H4 (cell line): ENCODE measurements around the gene DIP2C. TPM values are rescaled to one million over a fixed set of nuclear protein-coding genes. Genes with fewer than 3 reads are reported as not detected.
"Not testable (repeated sequence)": the region's sequence is repeated elsewhere in the genome, so short reads cannot be mapped to it uniquely, and the experiment has no call there.

ENCODE experiments used
- DNase-seq: peaks from one replicate; pipeline ENCODE4 v3.0.0-alpha.2; 2015; ENCODE audit warnings: low spot score
- total RNA-seq: library from RNA; depleted of rRNA; stranded (reverse); fragments of >200 nt; shearing (Covaris generic); gene quantifications from 2 replicates; pipeline ENCODE4 v1.2.3, GENCODE V29; 2014

The DIP2C gene
- total RNA-seq, 1 experiment from 2014 or later = 2.3 TPM

DNA sequence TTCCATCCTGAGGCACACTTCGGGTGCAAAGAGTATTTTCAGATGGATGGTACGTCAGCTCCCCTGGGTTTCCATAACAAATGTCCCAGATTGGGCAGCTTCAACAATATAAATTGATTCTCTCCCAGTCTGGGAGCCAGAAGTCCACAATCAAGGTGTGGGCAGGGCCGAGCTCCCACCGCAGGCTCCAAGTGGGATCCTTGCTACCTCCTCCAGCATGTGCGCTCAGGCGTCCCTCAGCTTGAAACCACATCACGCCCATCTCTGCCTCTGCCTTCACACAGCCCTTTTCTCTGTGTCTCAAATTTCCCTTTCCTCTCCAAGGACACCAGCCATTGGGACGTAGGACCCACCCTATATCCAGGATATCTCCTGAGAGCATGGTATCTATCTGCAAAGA is 153.5 kb downstream of the DIP2C start:
- DNase-seq = no peak

DNA sequence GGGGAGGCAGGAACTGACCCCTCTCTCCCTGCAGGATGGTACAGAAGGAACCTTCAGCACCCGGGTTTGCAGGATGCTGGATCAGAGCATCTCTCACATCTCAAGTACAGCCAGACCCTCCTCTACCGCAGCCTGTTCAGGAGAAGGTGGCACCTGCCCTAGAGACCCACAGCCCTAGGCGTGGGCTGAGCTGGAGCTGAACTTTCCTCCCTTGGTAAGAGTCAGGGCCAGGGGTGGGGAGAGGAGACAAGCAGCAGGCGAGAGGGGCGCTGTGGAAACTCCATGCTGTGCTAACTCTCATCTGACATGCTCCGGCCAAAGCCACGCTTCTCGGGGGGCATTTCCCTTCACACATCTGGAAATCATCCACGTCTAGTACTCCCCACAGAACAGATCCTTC is 154.4 kb downstream of the DIP2C start:
- DNase-seq = no peak

DNA sequence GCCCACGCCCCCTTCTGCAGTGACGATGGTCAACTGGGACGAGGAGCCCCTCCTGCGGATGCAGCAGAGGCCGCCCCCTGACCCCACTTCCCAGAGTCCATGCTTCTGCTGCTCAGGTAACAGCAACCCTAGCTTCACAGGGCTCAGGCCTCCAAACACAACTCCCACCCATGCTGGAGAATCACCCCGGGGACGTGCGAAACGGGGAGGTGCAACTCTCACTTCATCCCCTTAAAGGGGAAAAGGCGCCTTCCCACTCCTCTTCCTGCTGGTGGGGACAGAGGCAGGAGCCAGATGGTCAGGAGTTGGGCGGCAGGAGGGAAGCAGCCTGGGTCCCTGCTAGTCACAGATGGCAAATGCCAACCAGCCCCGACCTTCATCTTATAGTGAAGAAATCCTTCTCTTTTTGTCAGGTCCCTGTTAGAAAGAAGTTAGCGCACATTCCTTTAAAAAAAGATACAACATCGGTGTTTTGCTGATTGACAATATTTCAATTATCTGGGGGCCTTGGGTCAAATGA is 155.4 kb downstream of the DIP2C start:
- no peak for DNase-seq

GRCh38 chr10:533611-534010 is 155.9 kb downstream of the DIP2C start:
- no peak for DNase-seq

- DNase-seq = no peak
Measured at GRCh38 chr10:533186-533585, 156.3 kb downstream of the DIP2C start.

DNA sequence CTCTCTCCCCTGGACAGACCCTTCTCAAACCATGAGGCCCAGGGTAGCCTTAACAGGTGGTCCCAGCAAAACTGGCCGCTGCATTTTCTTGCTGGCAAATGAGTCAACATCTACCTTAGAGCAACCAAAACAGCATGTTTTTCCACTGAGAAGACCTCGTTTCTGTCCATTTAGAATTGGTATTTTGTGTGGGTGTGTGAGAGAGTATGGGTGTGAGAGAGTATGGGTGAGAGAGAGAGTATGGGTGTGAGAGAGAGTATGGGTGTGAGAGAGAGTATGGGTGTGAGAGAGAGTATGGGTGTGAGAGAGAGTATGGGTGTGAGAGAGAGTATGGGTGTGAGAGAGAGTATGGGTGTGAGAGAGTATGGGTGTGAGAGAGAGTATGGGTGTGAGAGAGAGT is 157.1 kb downstream of the DIP2C start:
- DNase-seq = not testable (repeated sequence)

DNA sequence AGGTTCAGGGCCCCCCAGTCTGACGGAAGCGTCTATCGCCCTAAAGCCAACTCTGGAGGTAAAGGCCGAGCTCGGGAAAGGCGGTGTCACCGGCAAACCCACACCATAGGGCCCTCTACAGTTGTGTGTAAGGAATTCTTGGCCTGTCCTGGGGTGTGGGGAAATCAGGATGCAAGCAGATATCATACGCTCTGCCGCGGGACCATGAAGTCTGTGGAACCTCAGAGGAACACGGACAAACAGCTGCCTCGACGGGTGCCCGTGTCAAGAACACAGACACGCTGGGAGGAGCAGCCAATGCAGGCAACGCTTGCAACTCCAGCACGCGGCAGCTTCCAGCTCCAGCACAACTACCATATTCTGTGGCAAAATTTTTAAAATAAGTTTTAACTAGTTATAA is 157.9 kb downstream of the DIP2C start:
- DNase-seq = no peak

DNA sequence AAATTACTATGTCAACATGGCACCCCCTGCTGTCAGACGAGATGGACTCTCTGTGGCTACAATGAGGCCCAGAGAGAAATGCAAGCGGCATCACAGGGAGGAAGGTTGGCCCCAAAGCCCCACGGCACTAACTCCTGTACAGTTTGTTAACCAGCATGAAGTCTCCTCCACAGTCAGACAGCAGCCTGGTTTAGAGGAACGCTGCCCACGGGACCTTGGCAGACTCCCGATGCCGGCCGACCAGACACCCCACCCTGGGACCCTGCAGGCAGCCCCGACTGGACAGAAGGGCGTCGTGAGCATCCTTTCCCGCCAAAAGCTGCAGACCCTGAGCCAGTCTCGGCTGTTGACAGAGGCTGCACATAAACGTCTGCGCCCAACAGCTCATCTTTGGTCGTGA is 158.8 kb downstream of the DIP2C start:
- no peak for DNase-seq

DNA sequence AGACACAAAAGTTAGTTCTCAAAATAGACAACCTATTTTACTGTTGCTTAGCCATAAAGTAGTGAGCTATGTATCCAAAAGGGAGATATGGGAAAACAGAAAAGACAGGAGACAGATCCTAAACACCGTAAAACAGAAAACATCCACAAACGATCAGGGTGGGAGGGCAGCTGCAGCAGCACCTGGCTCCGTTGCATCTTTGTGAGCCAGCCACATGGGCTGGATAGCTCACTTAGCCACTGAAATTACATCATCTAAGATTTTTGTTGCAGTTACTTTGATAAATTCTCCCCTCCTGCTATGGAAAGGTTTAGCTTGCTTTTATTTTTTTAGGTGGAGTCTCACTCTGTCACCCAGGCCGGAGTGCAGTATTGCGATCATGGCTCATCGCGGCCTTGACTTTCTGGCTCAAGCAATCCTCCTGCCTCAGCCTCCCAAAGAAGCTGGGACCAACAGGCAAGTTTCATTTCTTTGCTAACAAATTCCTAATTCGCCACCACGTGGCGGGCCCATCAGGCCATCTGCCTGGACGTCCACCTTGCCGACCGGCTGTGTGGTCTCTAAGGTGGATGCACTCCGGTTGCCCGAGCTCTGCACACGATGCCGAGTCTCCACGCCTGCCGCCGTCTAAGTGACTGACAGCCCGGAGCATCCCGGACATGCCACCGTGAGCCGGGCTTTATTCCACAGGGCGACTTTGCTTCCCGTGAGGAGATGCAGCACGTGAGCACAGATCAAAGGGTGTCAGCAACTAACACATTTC is 159.8 kb downstream of the DIP2C start:
- no peak for DNase-seq

DNA sequence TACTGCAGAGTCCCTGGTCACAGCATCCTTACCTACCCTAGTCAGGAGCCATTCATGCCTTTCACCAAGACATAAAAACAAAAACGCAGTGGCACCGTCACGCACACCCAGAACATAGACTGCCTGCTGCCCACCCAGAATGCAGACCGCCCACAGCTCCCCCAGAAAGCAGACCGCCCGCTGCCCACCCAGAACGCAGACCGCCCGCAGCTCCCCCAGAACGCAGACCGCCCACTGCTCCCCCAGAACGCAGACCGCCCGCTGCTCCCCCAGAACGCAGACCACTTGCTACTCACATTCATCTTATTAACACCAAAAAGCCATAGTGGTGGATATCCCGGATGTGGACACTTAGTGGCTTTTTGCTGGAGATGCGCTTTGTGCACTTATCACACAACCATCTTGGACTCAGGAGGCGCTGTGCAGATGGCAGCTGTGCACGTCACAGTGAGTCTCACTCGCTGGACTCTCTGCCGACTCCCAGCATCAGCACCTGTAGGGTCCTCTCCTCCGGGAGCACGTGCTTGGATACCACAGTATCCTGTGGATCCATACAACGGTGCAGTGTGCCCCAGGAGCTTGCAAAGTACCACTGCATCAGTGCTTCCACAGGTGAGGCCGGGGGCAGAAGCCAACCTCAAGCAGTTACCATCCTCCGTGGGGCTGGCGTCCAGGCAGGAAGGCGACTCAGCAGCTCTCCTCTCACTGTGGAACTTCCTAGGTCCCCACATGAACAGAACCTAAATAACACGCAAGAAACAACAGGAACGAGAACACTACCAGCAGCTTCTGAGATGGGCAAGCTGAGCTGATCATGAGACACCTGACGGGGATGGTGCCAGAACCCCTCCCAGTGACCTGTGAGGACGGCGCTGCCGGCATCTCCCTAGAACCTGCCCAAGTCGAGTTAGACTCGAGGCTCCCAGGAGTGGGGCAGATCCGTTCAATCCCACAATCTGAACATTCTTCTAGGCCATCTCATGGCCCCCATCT is 161.0 kb downstream of the DIP2C start:
- no peak for DNase-seq

DNA sequence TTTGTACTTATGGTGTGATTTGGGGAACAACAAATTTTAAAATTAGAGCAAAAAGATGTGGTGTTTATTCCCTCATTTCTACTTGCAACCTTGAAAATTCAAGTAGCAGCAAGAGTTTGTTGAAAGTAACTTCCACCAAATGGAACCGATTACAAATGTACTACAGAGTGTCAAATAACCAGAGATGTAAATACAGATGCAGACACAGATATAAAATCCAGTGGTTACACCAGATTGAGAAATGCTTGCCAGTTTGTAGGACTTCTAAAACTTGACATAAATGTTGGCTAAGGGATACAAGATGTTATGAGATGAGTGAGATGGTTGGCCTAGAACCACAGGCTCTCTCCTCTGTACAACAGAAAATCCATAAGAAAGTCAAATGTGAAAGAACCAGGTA is 162.1 kb downstream of the DIP2C start:
- no peak for DNase-seq

DNA sequence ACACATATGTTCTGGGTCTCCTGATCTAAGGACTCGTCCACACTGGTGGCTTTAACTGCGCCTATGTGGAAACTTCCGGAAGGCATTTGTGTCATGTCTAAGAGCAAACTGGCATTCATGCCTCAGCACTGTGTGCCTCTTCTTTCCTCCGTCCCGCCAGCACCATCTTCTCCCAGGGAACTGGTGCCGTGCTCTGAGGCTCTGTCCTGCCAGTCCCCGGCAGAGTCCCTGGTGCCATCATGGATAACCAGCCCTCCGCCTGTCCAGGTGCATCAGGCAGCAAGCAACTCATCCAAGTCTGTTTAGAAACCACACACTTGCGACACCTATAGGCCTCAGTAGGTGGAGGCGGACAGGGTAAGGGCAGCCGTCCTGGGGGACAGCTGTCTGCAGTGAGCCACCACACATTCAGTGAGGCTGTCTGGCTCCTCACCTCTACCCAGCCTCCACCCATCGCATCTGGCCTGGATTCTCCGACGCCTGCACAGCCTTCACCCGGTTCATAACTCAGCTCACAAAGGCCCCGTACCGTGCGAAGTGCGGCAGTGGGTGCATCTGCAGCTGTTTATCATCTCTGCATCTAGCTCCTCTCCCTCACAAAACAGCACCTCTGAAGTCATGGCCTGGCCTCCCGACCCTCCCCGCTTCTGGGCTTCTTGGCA is 162.7 kb downstream of the DIP2C start:
- DNase-seq = no peak

DNA sequence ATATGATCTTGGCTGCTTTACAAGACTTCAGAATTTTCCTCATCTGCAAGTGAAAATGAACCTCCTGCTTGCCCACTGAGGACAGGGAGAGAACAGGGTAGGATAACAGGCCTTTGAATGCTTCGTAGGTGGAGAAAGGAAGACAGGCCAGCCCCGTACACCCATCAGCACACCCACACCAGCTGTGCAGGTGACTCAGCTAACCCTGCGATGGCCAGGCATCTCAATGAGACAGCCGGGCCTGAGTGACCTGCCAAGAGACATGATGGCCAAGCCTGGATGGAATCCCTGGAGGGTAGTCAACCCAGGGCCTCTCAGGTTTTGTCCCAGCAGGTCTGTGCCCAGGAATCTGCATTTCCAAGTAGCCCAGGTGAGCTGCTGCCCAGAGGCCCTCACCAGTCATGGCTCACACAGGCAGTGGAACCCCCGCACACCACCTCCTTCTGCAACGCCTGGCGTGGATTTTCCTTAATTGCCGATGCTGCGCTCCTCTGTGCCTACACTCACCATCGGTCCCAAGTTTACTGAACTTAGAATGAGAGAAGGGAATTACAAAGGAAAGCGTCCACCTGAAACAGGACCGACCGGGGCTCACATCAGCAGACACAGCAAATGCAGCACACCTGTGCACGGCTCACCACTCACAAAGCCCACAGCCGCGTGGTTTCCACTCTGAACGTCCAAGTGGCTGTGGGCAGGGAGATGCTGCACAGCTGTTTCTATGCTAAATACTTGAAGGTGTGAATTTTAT is 163.7 kb downstream of the DIP2C start:
- no peak for DNase-seq

DNA sequence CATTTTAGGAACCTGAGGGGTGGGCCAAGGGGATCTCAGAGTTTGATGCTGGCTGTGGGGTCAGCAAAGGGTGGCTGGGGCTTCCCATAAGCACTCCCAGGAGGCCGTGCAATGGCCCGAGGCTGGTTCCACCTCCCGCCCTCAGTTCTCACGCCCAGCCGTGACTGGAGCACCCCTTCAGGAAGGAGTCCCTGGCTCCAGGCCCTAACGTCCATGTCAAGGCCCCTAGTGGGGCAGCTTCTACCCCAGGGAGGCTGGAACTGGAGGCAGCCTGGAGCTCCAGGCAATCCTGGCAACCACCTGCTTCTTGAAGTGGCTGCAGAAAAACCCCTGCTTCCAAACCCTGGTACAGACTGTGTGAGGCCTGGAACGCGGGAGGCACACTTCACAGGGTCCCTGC is 165.5 kb downstream of the DIP2C start:
- DNase-seq = no peak

GRCh38 chr10:522350-522749 is 167.1 kb downstream of the DIP2C start:
- DNase-seq = no peak

- DNase-seq = no peak
Measured at GRCh38 chr10:521261-522250, 167.9 kb downstream of the DIP2C start.

- DNase-seq = no peak
Measured at GRCh38 chr10:520402-520787, 169.1 kb downstream of the DIP2C start.

DNA sequence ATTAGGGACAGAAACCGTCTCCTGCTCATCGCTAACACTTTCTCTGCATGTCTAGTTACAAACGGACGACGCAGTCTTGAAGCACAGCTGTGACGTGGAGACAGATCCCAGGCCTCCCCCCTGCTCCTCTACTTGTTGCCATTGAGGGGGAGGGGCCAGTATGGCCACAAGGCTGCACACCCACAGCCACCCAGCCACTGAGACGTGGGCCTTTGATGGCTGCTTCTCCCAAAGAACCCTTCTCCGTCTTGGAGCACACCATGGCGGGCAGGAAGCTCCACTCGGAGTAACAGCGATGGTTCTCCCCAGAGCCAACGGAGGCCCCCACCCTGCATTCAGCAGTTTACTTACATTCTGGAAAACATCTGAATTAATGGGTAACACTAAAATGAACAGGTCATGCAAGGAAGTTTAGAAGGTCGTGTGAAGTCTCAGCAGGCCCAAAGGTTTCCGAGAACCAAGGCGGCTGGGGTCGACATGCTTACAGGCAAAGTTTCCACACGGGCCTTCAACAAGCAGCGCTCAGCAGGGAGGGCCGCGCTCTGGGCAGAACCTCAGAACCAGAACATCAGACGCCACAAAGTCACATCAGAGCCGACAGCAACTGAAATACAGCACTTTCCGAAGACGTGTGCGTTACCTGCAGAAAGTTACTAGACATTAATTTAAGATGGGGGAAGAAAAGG is 169.6 kb downstream of the DIP2C start:
- DNase-seq = no peak

DNA sequence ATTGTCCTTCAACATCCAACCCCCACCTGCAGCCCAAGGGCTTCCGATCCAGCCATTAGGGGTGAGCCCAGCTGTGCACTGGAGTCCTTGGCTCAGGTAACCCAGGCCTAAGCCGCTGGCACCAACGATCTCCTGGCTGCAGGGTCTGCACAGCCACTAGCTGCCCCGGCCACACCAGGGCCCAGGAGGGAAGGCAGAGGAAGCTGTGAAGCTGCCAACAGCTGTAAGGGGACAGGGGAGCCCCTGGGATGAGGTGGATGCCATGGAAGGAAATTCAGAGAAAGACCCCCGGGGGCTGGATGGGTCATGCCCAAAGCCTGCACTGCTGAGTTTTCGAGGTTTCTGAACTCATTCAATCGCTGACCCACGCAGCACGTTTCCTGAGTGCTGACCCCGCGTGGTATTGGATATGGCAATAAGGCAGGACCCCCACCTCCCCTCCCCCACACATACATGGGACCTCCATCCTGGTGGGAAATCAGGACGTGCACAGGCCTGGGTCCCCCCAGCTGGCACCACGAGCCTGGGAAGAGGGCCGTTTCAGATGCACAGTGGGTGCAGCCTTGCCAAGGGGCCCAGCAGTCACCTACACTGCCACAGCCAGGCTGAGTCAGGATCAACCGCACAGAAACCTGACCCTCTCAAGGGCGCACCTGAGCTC is 170.3 kb downstream of the DIP2C start:
- no peak for DNase-seq
